ENCODE results near the gene CST11. TPM values are rescaled to one million over a fixed set of nuclear protein-coding genes. Genes with fewer than 3 reads are reported as not detected.

CST11 gene
- total and polyA plus RNA-seq, 10 of the 15 experiments (the other 5 are each of a cell fraction or from before 2014, with no cell fraction given): 0.33 TPM; not detected in 9

DNA sequence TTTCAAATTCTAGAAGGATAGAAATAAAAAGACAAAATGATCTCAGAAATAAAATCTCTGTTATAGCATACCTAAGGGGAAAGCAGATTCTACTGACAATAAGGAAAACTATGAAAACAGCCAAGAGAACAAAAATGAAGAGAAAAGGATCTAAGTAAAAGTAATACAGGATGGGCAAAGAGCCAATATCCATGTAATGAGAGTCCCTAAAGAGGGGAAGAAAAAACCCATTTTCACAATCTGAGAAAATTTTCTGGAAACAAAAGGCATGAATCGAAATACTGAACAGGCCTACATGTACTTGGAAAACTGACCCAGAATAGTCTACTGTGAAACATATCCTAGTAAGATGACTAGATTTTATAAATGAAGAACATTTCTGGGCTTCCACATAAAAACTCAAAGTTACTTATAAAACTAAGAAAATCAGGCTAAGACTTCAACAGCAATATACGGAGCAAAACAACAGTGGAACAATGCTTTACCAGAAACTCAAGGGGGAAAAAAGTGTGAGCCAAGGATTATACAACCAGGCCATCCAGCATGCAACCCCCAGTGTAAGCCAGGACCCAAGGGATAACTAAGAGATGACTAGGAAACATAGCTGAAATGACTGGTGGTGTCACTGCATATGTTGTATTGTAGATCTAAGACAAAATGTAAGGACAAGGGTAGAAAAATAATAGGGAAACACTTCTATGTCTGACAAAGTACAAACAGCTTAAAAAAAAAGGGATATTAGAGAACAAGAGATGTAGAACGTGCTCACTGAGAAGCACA, 41.6 kb downstream of the CST11 start:
- H3K4me1 ChIP-seq (ENCODE audit: control insufficient read depth, insufficient read depth, low read length): peaks cover 19% of the 10 kb centered on the region
- H3K79me2 ChIP-seq (ENCODE audit: control insufficient read depth, insufficient read depth, low read length): peaks cover 78% of the 10 kb centered on the region
- ChIA-PET RAD21 (ENCODE audit: unreplicated experiment) (no interaction called here), SMC1A (ENCODE audit: uncharacterized antibody, unreplicated experiment) (interaction anchor here (1.1 kb wide), 1 partner anchor 62 kb away, joined by 5 read pairs; no protein-coding TSS in a partner anchor), POLR2A (interaction anchor here (0.9 to 2.0 kb wide), 3 partner anchors 7 to 53 kb away, joined by 3 to 12 read pairs (median 6); no protein-coding TSS in a partner anchor), CTCF (interaction anchor here (1.0 to 2.3 kb wide), 3 partner anchors 9 to 36 kb away, joined by 3 to 7 read pairs (median 7); partner anchors contain the start of gene NAPB)
- in situ Hi-C loops (cut with MboI) (loop anchor here (10.0 kb wide), 1 partner anchor 64 kb away; no protein-coding TSS in a partner anchor), intact Hi-C loops (cut with micrococcal nuclease; ENCODE audit: unreplicated experiment) (no loop called here)
- ATAC-seq (no peak), FAIRE-seq (no peak), DNase-seq (ENCODE audit: low read depth, low spot score) (no peak)
- TF ChIP-seq NFYA (IDR thresholded peaks at IDR 0.05; ENCODE audit: borderline replicate concordance, low read depth, low read length) (no peak), CREB1 (IDR thresholded peaks at IDR 0.05; ENCODE audit: low read depth) (no peak), KDM1A (IDR thresholded peaks at IDR 0.05; ENCODE audit: borderline replicate concordance) (no peak), CHD4 (IDR thresholded peaks at IDR 0.05) (no peak), ZNF622 (IDR thresholded peaks at IDR 0.05) (no peak), NFXL1 (IDR thresholded peaks at IDR 0.05; ENCODE audit: borderline replicate concordance) (no peak)
- TF ChIP-seq, protein P1, sequence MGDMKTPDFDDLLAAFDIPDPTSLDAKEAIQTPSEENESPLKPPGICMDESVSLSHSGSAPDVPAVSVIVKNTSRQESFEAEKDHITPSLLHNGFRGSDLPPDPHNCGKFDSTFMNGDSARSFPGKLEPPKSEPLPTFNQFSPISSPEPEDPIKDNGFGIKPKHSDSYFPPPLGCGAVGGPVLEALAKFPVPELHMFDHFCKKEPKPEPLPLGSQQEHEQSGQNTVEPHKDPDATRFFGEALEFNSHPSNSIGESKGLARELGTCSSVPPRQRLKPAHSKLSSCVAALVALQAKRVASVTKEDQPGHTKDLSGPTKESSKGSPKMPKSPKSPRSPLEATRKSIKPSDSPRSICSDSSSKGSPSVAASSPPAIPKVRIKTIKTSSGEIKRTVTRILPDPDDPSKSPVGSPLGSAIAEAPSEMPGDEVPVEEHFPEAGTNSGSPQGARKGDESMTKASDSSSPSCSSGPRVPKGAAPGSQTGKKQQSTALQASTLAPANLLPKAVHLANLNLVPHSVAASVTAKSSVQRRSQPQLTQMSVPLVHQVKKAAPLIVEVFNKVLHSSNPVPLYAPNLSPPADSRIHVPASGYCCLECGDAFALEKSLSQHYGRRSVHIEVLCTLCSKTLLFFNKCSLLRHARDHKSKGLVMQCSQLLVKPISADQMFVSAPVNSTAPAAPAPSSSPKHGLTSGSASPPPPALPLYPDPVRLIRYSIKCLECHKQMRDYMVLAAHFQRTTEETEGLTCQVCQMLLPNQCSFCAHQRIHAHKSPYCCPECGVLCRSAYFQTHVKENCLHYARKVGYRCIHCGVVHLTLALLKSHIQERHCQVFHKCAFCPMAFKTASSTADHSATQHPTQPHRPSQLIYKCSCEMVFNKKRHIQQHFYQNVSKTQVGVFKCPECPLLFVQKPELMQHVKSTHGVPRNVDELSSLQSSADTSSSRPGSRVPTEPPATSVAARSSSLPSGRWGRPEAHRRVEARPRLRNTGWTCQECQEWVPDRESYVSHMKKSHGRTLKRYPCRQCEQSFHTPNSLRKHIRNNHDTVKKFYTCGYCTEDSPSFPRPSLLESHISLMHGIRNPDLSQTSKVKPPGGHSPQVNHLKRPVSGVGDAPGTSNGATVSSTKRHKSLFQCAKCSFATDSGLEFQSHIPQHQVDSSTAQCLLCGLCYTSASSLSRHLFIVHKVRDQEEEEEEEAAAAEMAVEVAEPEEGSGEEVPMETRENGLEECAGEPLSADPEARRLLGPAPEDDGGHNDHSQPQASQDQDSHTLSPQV (IDR thresholded peaks at IDR 0.05): no peak
- TF ChIP-seq, protein P2, sequence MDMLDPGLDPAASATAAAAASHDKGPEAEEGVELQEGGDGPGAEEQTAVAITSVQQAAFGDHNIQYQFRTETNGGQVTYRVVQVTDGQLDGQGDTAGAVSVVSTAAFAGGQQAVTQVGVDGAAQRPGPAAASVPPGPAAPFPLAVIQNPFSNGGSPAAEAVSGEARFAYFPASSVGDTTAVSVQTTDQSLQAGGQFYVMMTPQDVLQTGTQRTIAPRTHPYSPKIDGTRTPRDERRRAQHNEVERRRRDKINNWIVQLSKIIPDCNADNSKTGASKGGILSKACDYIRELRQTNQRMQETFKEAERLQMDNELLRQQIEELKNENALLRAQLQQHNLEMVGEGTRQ (IDR thresholded peaks at IDR 0.05; ENCODE audit: borderline replicate concordance, low read depth, low read length): no peak
- no peaks in the 10 kb centered on the region for H3K9me3 ChIP-seq (replicated peaks; ENCODE audit: control insufficient read depth, insufficient read depth, low read length)
- H2AFZ ChIP-seq (ENCODE audit: control insufficient read depth, low read depth, low read length): no peak overlapping the region
- no peak overlapping the region for H3K9ac ChIP-seq (ENCODE audit: control insufficient read depth, insufficient read depth, low read length)
- H4K20me1 ChIP-seq (ENCODE audit: control insufficient read depth, insufficient read depth): no peaks in the 10 kb centered on the region
- H3K27ac ChIP-seq (ENCODE audit: control insufficient read depth, insufficient read depth): no peak overlapping the region
- no TSS peak for BruUV-seq (replicated peaks)
- 88% methylated on average over 3 of the region's 3 CpGs for WGBS (ENCODE audit: insufficient coverage, insufficient replicate concordance, low lambda C conversion rate, missing lambda C conversion rate)
- no peaks in the 10 kb centered on the region for H3K27me3 ChIP-seq (replicated peaks in 1 of 2; ENCODE audit: control insufficient read depth in 2 of 2, insufficient read depth in 2 of 2, low read length in 1 of 2)
- H3K4me2 ChIP-seq (ENCODE audit: control insufficient read depth, insufficient read depth): no peak overlapping the region
- H3K4me3 ChIP-seq: no peak overlapping the region
- no peaks in the 10 kb centered on the region for H3K36me3 ChIP-seq (ENCODE audit: control insufficient read depth in 2 of 2, insufficient read depth in 2 of 2, low read length in 1 of 2)
